Ascending aorta (tissue), 2 donors: ENCODE results near the gene MMD2. TPM values are rescaled to one million over a fixed set of nuclear protein-coding genes. Genes with fewer than 3 reads are reported as not detected.
A peak's percentile ranks its signal among the peaks of the same experiment; 100 is the strongest.
"Not testable (repeated sequence)": the region's sequence is repeated elsewhere in the genome, so short reads cannot be mapped to it uniquely, and the experiment has no call there.

Experiments used
- DNase-seq, 2 donors: peaks; one replicate each; pipeline ENCODE4 v3.0.0-alpha.2; 2019; ENCODE audit warnings: low spot score in 2 of 2
- H3K27ac ChIP-seq, 2 donors: fragments of 200-600 bp; sonication (generic); one replicate each; pipeline ENCODE4 v1.5.1; 2016 to 2017; ENCODE audit warnings: mild to moderate bottlenecking in 1 of 2
- H3K27me3 ChIP-seq: fragments of 200-600 bp; sonication (generic); one replicate; pipeline ENCODE4 v1.5.1; 2017
- H3K36me3 ChIP-seq, 2 donors: fragments of 200-600 bp; sonication (generic); one replicate each; pipeline ENCODE4 v1.5.1; 2016
- H3K4me1 ChIP-seq, 2 donors: fragments of 200-600 bp; sonication (generic); one replicate each; pipeline ENCODE4 v1.5.1; 2016 to 2017; ENCODE audit warnings: mild to moderate bottlenecking in 1 of 2
- H3K4me3 ChIP-seq, 2 donors: fragments of 200-600 bp; sonication (generic); one replicate each; pipeline ENCODE4 v1.5.1; 2016 to 2017; ENCODE audit warnings: mild to moderate bottlenecking in 1 of 2
- H3K9me3 ChIP-seq, 2 donors: fragments of 200-600 bp; sonication (generic); one replicate each; pipeline ENCODE4 v1.5.1; 2016
- intact Hi-C: fragments of 100-400 bp; cut with DNase I; formaldehyde crosslinking; loops from one replicate; pipeline ENCODE4 v1.15.1; 2023
- total RNA-seq: library from RNA; depleted of rRNA; stranded (reverse); fragments of >200 nt; gene quantifications from one replicate; pipeline ENCODE4 v1.1.0, GENCODE V29; 2016
- TF ChIP-seq, protein P1 (sequence below), 3 experiments: fragments of 200-600 bp in 2 of 3; fragments of 450-650 bp in 1 of 3; sonication (generic) in 2 of 3; IDR thresholded peaks; one replicate each; pipeline ENCODE4 v1.5.1; 2016 to 2019; ENCODE audit warnings: antibody characterized with exemption in 3 of 3, mild to moderate bottlenecking in 1 of 3, moderate library complexity in 1 of 3

The MMD2 gene
- total RNA-seq, 1 donor from 2014 or later: not detected

DNA sequence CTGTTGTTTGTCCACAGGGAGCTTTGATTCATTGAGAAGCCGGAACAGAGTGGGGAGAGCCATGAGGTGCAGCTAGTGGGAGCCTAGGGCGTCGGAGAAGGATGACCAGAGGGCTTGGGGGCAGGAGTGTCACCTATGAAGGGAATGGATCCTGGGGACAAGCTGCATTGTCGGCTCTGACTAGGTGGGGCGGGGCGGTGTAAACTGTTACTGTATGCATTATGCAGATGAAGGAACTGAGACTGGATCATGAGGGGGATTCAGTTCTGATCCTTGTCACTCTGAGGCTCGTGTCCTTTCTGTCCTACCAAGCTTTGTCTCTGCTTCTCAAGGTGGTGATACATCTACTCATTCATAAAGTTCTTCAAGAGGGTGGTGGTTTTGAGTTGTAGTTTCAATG lies 39.9 kb upstream of the MMD2 start:
- H3K27ac ChIP-seq: no peak overlapping the region
- no peaks in the 10 kb centered on the region for H3K4me1 ChIP-seq
- DNase-seq: no peak
- TF ChIP-seq, protein P1, sequence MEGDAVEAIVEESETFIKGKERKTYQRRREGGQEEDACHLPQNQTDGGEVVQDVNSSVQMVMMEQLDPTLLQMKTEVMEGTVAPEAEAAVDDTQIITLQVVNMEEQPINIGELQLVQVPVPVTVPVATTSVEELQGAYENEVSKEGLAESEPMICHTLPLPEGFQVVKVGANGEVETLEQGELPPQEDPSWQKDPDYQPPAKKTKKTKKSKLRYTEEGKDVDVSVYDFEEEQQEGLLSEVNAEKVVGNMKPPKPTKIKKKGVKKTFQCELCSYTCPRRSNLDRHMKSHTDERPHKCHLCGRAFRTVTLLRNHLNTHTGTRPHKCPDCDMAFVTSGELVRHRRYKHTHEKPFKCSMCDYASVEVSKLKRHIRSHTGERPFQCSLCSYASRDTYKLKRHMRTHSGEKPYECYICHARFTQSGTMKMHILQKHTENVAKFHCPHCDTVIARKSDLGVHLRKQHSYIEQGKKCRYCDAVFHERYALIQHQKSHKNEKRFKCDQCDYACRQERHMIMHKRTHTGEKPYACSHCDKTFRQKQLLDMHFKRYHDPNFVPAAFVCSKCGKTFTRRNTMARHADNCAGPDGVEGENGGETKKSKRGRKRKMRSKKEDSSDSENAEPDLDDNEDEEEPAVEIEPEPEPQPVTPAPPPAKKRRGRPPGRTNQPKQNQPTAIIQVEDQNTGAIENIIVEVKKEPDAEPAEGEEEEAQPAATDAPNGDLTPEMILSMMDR (IDR thresholded peaks at IDR 0.05): no peak
- intact Hi-C loops: no loop called here
- no peaks in the 10 kb centered on the region for H3K27me3 ChIP-seq
- peaks cover 33 to 67% of the 10 kb centered on the region in 2 donors for H3K36me3 ChIP-seq
- H3K9me3 ChIP-seq: no peaks in the 10 kb centered on the region
- H3K4me3 ChIP-seq: no peak overlapping the region

DNA sequence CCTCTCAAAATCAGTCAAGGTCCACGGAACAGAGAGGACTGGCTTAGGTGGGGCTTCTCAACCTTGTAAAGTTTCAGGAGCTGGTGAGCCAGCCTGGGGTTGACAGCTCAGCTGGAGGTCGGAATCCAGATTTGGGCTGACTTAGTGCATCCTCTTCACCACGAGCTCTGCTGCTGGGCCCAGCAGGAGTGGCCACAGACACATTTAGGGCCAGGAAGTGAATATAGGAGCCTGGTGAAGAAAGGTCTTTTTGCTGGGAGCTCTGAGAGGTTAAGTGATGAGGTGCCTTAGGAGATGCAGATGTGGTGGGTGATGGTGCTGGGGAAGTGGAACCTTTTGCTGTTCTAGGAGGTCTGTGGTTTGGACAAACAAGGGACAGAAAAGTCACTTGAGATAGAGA lies 39.3 kb upstream of the MMD2 start:
- H3K9me3 ChIP-seq: no peaks in the 10 kb centered on the region
- H3K4me1 ChIP-seq: no peaks in the 10 kb centered on the region
- H3K4me3 ChIP-seq: no peak overlapping the region
- intact Hi-C loops: no loop called here
- H3K36me3 ChIP-seq: peaks cover 38 to 74% of the 10 kb centered on the region in 2 donors
- no peak for DNase-seq
- TF ChIP-seq, protein P1 (IDR thresholded peaks at IDR 0.05): no peak
- H3K27ac ChIP-seq: no peak overlapping the region
- H3K27me3 ChIP-seq: no peaks in the 10 kb centered on the region

DNA sequence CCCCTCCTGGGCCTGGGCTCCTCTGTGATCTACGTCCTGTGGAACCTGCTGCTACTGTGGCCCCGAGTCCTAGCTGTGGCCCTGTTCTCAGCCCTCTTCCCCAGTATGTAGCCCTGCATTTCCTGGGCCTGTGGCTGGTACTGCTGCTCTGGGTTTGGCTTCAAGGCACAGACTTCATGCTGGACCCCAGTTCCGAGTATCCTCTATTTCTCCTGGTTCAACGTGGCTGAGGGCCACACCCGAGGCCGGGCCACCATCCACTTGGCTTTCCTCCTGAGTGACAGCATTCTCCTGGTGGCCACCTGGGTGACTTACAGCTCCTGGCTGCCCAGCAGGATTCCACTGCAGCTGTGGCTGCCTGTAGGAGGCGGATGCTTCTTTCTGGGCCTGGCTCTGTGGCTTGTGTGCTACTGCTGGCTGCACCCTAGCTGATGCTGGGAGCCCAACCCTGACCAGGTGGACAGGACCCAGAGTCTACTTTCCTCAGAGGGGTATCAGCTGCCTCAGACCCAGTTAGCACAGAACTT lies 37.8 kb upstream of the MMD2 start:
- H3K4me1 ChIP-seq: no peaks in the 10 kb centered on the region
- peaks cover 48 to 77% of the 10 kb centered on the region in 2 donors for H3K36me3 ChIP-seq
- intact Hi-C loops: no loop called here
- no peak overlapping the region for H3K4me3 ChIP-seq
- no peaks in the 10 kb centered on the region for H3K27me3 ChIP-seq
- H3K9me3 ChIP-seq: no peaks in the 10 kb centered on the region
- H3K27ac ChIP-seq: no peak overlapping the region
- DNase-seq: no peak
- TF ChIP-seq, protein P1 (IDR thresholded peaks at IDR 0.05): no peak

DNA sequence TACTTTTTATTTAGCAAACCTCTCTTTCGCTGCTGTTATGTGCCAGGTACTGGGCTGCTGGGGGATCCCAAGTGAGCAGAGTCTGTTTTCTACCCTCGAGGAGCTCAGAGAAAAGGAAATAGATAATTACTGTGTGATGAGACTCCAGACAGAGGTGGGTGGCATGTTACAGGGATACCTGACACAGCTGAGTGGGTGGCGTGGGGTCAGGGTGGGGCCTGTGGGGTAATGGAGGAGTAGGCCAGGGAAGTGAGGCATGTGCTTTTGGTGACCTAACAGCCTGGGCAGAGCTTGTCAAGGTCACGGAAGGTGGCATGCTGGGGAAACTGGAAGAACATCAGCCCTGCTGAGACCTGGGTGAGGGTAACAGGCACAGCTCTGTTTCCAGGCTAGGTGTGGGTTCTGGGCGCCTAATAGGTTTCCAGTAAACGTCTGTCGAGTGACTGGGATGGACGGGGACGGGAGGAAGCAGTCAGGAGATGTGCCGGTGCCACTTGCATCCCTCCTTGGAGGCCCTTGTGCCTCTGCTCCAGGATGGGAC lies 36.5 kb upstream of the MMD2 start:
- Histone ChIP-seq H3K4me3 (no peak overlapping the region), H3K4me1 (no peaks in the 10 kb centered on the region), H3K27ac (no peak overlapping the region), H3K9me3 (no peaks in the 10 kb centered on the region), H3K27me3 (no peaks in the 10 kb centered on the region), H3K36me3 (peaks cover 55 to 80% of the 10 kb centered on the region in 2 donors)
- no peak for DNase-seq
- TF ChIP-seq, protein P1 (IDR thresholded peaks at IDR 0.05): no peak
- intact Hi-C loops: no loop called here

DNA sequence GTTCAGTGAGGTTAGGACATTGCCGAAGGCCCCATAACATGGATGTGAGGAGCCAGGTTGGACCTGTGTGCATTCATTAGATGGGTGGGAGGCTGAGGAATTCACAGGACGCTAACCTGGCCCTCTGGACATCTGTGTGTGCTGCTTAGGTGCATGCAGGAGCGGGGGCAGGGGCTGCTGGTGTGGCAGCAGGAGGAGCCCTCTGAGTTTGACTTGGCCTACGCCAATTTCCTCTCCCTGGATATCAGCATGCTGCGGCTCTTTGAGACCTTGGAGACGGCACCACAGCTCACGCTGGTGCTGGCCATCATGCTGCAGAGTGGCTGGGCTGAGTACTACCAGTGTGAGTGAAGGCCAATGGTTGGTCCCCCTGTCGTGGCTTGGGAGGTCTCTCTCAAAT lies 34.5 kb upstream of the MMD2 start:
- intact Hi-C loops: no loop called here
- no peak for DNase-seq

DNA sequence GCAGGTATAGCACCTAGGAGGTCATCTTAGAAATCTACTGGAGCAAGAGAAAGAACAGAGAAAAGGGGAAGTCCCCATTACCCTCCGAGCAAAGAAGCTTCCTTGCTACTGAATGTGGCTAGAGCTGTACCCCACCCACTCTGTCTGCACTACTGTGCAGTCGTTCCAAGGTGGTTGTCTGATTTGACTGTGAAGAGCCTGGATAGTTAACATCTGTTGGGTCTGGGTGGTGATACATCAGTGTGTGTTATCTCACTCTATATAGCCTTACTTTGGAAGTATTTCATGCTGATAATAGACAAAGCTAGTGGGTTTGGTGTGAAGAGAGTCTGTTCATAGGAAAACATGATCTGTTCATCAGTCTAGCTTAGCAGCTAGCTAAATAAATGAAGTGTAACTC lies 23.8 kb upstream of the MMD2 start:
- H3K27me3 ChIP-seq, DNase-seq, H3K9me3 ChIP-seq, H3K4me3 ChIP-seq, intact Hi-C loops, H3K27ac ChIP-seq, H3K4me1 ChIP-seq: not testable (repeated sequence)
- peaks cover 39 to 57% of the 10 kb centered on the region in 2 donors for H3K36me3 ChIP-seq

More for the DNA sequence above, 34.5 kb upstream of the MMD2 start:
- H3K4me3 ChIP-seq: no peak overlapping the region
- H3K27ac ChIP-seq: no peak overlapping the region
- TF ChIP-seq, protein P1 (IDR thresholded peaks at IDR 0.05): no peak
- H3K36me3 ChIP-seq: peaks cover 63 to 91% of the 10 kb centered on the region in 2 donors
- H3K4me1 ChIP-seq: no peaks in the 10 kb centered on the region
- no peaks in the 10 kb centered on the region for H3K27me3 ChIP-seq
- no peaks in the 10 kb centered on the region for H3K9me3 ChIP-seq

DNA sequence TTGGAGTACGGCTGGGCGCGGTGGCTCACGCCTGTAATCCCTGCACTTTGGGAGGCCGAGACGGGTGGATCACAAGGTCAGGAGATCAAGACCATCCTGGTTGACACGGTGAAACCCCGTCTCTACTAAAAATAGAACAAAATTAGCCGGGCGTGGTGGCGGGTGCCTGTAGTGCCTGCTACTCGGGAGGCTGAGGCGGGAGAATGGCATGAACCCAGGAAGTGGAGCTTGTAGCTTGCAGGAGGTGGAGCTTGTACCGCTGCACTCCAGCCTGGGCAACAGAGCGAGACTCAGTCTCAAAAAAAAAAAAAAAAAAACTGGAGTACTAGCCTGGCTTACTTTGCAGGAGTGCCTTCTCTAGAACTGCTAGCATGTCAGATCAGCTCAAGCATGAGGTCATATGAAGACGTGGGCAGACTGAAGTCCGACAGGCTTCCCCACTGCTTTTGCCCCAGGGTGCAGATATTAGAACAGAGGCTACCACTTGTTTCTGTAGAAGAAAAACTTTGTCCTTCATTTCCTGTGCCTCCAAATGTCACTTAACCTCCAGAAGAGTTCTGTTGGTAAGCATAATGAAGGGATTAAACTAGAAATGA lies 22.4 kb upstream of the MMD2 start:
- H3K9me3 ChIP-seq, H3K4me1 ChIP-seq, H3K27ac ChIP-seq, H3K4me3 ChIP-seq, H3K27me3 ChIP-seq, intact Hi-C loops, DNase-seq: not testable (repeated sequence)
- H3K36me3 ChIP-seq: peaks cover 36 to 57% of the 10 kb centered on the region in 2 donors

DNA sequence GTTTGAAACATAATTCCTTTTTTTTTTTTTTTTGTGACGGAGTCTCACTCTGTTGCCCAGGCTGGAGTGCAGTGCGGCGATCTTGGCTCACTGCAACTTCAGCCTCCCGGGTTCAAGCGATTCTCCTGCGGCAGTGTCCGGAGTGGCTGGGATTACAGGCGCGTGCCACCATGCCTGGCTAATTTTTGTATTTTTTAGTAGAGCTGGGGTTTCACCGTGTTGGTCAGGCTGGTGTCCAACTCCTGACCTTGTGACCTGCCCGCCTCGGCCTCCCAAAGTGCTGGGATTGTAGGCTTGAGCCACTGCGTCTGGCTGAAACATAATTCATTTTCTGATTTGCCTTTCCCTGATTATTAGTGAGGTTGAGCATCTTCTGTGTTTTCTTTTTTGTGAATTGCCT lies 16.6 kb upstream of the MMD2 start:
- not testable (repeated sequence) for H3K27ac ChIP-seq, H3K27me3 ChIP-seq, H3K9me3 ChIP-seq, H3K4me1 ChIP-seq
- intact Hi-C loops: loop anchor here (2.0 to 10.0 kb wide), 2 partner anchors 93 to 201 kb away; partner anchors contain the start of genes AP5Z1 and RADIL
- H3K36me3 ChIP-seq: peaks cover 19 to 33% of the 10 kb centered on the region in 2 donors
- H3K4me3 ChIP-seq: peak overlapping the region in 1 of 2 donors; percentile 96
- DNase-seq: peak in 1 of 2 donors; percentile 11
